ENCODE measurements around the gene GPR45.

DNA sequence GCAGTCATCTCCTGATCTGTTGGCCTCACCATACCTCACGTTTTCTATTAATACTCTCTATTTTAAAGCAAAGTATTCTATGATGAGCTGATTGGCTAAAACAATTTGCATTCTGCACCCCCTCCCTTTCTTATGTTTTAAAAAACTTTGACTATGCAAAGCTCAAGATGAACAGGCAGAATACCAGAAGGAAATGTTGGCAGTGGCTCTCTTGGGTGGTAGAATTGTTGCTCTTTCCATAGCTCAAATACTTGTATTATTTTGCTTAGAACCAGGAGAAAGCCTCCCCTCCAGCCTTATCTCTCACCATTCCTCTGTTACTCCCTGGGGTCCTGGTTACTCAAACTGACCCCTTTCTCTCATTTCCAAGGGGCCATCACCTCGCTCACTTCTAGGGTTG, 14.4 kb downstream of the GPR45 start:
- TF ChIP-seq, protein P1, sequence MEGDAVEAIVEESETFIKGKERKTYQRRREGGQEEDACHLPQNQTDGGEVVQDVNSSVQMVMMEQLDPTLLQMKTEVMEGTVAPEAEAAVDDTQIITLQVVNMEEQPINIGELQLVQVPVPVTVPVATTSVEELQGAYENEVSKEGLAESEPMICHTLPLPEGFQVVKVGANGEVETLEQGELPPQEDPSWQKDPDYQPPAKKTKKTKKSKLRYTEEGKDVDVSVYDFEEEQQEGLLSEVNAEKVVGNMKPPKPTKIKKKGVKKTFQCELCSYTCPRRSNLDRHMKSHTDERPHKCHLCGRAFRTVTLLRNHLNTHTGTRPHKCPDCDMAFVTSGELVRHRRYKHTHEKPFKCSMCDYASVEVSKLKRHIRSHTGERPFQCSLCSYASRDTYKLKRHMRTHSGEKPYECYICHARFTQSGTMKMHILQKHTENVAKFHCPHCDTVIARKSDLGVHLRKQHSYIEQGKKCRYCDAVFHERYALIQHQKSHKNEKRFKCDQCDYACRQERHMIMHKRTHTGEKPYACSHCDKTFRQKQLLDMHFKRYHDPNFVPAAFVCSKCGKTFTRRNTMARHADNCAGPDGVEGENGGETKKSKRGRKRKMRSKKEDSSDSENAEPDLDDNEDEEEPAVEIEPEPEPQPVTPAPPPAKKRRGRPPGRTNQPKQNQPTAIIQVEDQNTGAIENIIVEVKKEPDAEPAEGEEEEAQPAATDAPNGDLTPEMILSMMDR (conservative IDR thresholded peaks at IDR 0.05; ENCODE audit: low read depth, low read length): no peak
- TF ChIP-seq EZH2 (IDR thresholded peaks at IDR 0.05; ENCODE audit: borderline replicate concordance, low read depth, low read length, poor library complexity, severe bottlenecking): no peak
